H9 (cell line): Measurements from ENCODE around the gene ARR3. TPM values are rescaled to one million over a fixed set of nuclear protein-coding genes. Genes with fewer than 3 reads are reported as not detected.

ENCODE experiments used
- DNase-seq: peaks from one replicate; pipeline ENCODE4 v3.0.0-alpha.2; 2017
- H2AFZ ChIP-seq: one replicate; pipeline ENCODE4 v1.6.1; 2013; ENCODE audit warnings: mild to moderate bottlenecking, low read length, control low read depth, moderate library complexity
- H2AK5ac ChIP-seq: 2 replicates; pipeline ENCODE4 v1.6.1; 2013; ENCODE audit warnings: low read length, control low read depth, mixed read lengths; ENCODE audit not compliant: insufficient read length
- H2BK120ac ChIP-seq: one replicate; pipeline ENCODE4 v1.6.1; 2013; ENCODE audit warnings: low read depth, mild to moderate bottlenecking, low read length, control low read depth, inconsistent platforms; ENCODE audit not compliant: poor library complexity, severe bottlenecking
- H2BK12ac ChIP-seq: 2 replicates; pipeline ENCODE4 v1.6.1; 2013; ENCODE audit warnings: low read length, control low read depth, mixed read lengths, low read depth; ENCODE audit not compliant: insufficient read length
- H2BK15ac ChIP-seq: 2 replicates; pipeline ENCODE4 v1.6.1; 2013; ENCODE audit warnings: low read depth, low read length, control low read depth
- H2BK20ac ChIP-seq: one replicate; pipeline ENCODE4 v1.6.1; 2013; ENCODE audit warnings: low read depth, mild to moderate bottlenecking, low read length, control low read depth, inconsistent platforms; ENCODE audit not compliant: poor library complexity, severe bottlenecking
- H2BK5ac ChIP-seq: 2 replicates; pipeline ENCODE4 v1.6.1; 2013; ENCODE audit warnings: low read length, control low read depth, mixed read lengths; ENCODE audit not compliant: insufficient read length
- H3K14ac ChIP-seq: 2 replicates; pipeline ENCODE4 v1.6.1; 2013; ENCODE audit warnings: low read length, control low read depth; ENCODE audit not compliant: insufficient read depth
- H3K18ac ChIP-seq: 2 replicates; pipeline ENCODE4 v1.6.1; 2013; ENCODE audit warnings: low read depth, mild to moderate bottlenecking, mixed read lengths, low read length, control low read depth; ENCODE audit not compliant: insufficient read length
- H3K23ac ChIP-seq: 2 replicates; pipeline ENCODE4 v1.6.1; 2013; ENCODE audit warnings: low read length, control low read depth, mixed read lengths, low read depth; ENCODE audit not compliant: insufficient read length
- H3K23me2 ChIP-seq: 2 replicates; pipeline ENCODE4 v1.6.1; 2013; ENCODE audit warnings: low read depth, mild to moderate bottlenecking, mixed read lengths, low read length, control low read depth; ENCODE audit not compliant: insufficient read length, poor library complexity, severe bottlenecking
- H3K27ac ChIP-seq: 2 replicates; pipeline ENCODE4 v1.5.1; 2013; ENCODE audit warnings: low read length, control low read depth, mixed read lengths, low read depth; ENCODE audit not compliant: insufficient read length
- H3K27me3 ChIP-seq: 2 replicates; pipeline ENCODE4 v1.6.1; 2013; ENCODE audit warnings: low read length, control low read depth, inconsistent platforms; ENCODE audit not compliant: insufficient read depth
- H3K4ac ChIP-seq: 2 replicates; pipeline ENCODE4 v1.6.1; 2013; ENCODE audit warnings: low read depth, mild to moderate bottlenecking, control low read depth, inconsistent platforms, low read length, moderate library complexity
- H3K4me1 ChIP-seq: 2 replicates; pipeline ENCODE4 v1.6.1; 2013; ENCODE audit warnings: low read length, control low read depth, inconsistent platforms; ENCODE audit not compliant: insufficient read depth
- H3K4me2 ChIP-seq: 2 replicates; pipeline ENCODE4 v1.6.1; 2013; ENCODE audit warnings: low read length, control low read depth, mixed read lengths; ENCODE audit not compliant: insufficient read length, insufficient read depth
- H3K56ac ChIP-seq: 2 replicates; pipeline ENCODE4 v1.6.1; 2013; ENCODE audit warnings: low read depth, mild to moderate bottlenecking, mixed read lengths, low read length, control low read depth; ENCODE audit not compliant: insufficient read length
- H3K79me1 ChIP-seq: 2 replicates; pipeline ENCODE4 v1.6.1; 2013; ENCODE audit warnings: low read depth, mild to moderate bottlenecking, moderate library complexity, low read length, control low read depth, inconsistent platforms; ENCODE audit not compliant: insufficient read depth, poor library complexity, severe bottlenecking
- H3K79me2 ChIP-seq: 2 replicates; pipeline ENCODE4 v1.6.1; 2013; ENCODE audit warnings: low read length, control low read depth, inconsistent platforms; ENCODE audit not compliant: insufficient read depth
- H3K9ac ChIP-seq: 2 replicates; pipeline ENCODE4 v1.6.1; 2013; ENCODE audit warnings: low read length, control low read depth, mixed read lengths; ENCODE audit not compliant: insufficient read length; ENCODE audit errors: extremely low read depth
- H3K9me3 ChIP-seq: one replicate; pipeline ENCODE4 v1.6.1; 2013; ENCODE audit warnings: low read depth, low read length, inconsistent platforms; ENCODE audit not compliant: control insufficient read depth
- H3T11ph ChIP-seq: one replicate; pipeline ENCODE4 v1.6.1; 2013; ENCODE audit warnings: mild to moderate bottlenecking, low read length, control low read depth, inconsistent platforms
- H4K20me1 ChIP-seq: one replicate; pipeline ENCODE4 v1.6.1; 2013; ENCODE audit not compliant: control insufficient read depth, insufficient read length, insufficient read depth
- H4K5ac ChIP-seq: 2 replicates; pipeline ENCODE4 v1.6.1; 2013; ENCODE audit warnings: low read depth, mild to moderate bottlenecking, mixed read lengths, low read length, control low read depth; ENCODE audit not compliant: insufficient read length
- H4K8ac ChIP-seq: replicated peaks from 2 replicates; pipeline ENCODE4 v1.6.1; 2013; ENCODE audit warnings: low read length, control low read depth, mixed read lengths, low read depth; ENCODE audit not compliant: insufficient read length
- H4K91ac ChIP-seq: 2 replicates; pipeline ENCODE4 v1.6.1; 2013; ENCODE audit warnings: low read depth, mild to moderate bottlenecking, moderate library complexity, mixed read lengths, low read length, control low read depth; ENCODE audit not compliant: insufficient read length
- H3K27ac Mint-ChIP-seq, 3 experiments: 2 replicates in 2 of 3; 3 replicates in 1 of 3; pipeline ENCODE4 v1.8.0; 2020 to 2021; ENCODE audit warnings: mixed read lengths in 3 of 3, mild to moderate bottlenecking in 1 of 3, moderate library complexity in 1 of 3
- H3K27me3 Mint-ChIP-seq: 2 replicates; pipeline ENCODE4 v1.8.0; 2021; ENCODE audit warnings: low read depth, mild to moderate bottlenecking, moderate library complexity, mixed read lengths
- H3K36me3 Mint-ChIP-seq, 3 experiments: 2 replicates in 2 of 3; 3 replicates in 1 of 3; pipeline ENCODE4 v1.8.0; 2020 to 2021; ENCODE audit warnings: low read depth in 3 of 3, mixed read lengths in 3 of 3; ENCODE audit not compliant: insufficient read depth in 1 of 3
- H3K4me1 Mint-ChIP-seq, 2 experiments: 2 replicates each; pipeline ENCODE4 v1.8.0; 2020; ENCODE audit warnings: mixed read lengths in 2 of 2
- H3K4me3 Mint-ChIP-seq, 2 experiments: 2 replicates in 1 of 2; 3 replicates in 1 of 2; pipeline ENCODE4 v1.8.0; 2020 to 2021; ENCODE audit warnings: mild to moderate bottlenecking in 2 of 2, mixed read lengths in 2 of 2, moderate library complexity in 1 of 2
- H3K9me3 Mint-ChIP-seq, 2 experiments: 2 replicates in 1 of 2; 3 replicates in 1 of 2; pipeline ENCODE4 v1.8.0; 2020; ENCODE audit warnings: mild to moderate bottlenecking in 2 of 2, mixed read lengths in 2 of 2, moderate library complexity in 1 of 2
- CTCF ChIP-seq: fragments of 200-600 bp; sonication (generic); conservative IDR thresholded peaks from 3 replicates; pipeline ENCODE4 v1.8.0; 2021; ENCODE audit warnings: antibody characterized with exemption, mild to moderate bottlenecking
- WGBS: extraction: QIAGEN DNeasy Blood & Tissue Kit; methylation state at CpG from one replicate; pipeline ENCODE4 v1.1.7; 2013; ENCODE audit warnings: missing lambda C conversion rate, low lambda C conversion rate, mixed read lengths; ENCODE audit not compliant: insufficient read length; ENCODE audit errors: extremely low coverage; 5-methylcytosine and 5-hydroxymethylcytosine counted together
- total RNA-seq: library from RNA; stranded (reverse); gene quantifications from 2 replicates; pipeline ENCODE4 v1.2.1, GENCODE V29; 2021

Gene ARR3
- total RNA-seq, 1 experiment from 2014 or later, result not detected

DNA sequence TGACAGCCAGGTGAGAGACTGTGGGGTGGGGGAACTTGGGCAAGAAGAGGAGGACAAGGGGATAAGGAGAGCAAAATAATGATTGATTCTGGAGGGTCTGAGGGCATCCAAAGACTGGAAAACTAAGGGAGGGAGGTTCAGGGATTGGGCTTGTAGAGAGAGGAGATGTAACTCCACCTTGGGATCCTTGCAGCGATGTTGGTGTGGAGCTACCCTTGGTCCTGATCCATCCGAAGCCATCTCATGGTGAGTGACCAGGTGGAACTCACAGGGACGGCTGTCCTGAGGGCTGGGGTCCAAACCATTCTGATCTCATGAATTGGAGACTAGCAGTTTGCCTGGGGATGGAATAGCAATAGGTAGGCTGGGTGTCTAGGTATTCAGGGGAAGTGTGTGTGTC lies 12.4 kb downstream of the ARR3 start:
- Mint-ChIP-seq H3K4me1 (no peaks in the 10 kb centered on the region), H3K9me3 (peaks cover 77 to 85% of the 10 kb centered on the region in 2 experiments), H3K27ac (no peak overlapping the region; a peak in 1 of 7 replicates), H3K36me3 (peaks cover 7 to 29% (median 9%) of the 10 kb centered on the region in 3 experiments; a peak in 6 of 7 replicates), H3K27me3 (no peaks in the 10 kb centered on the region; the same call in 1 of the 2 replicates), H3K4me3 (no peak overlapping the region)
- H3K79me1 ChIP-seq, result no peaks in the 10 kb centered on the region
- H2BK20ac ChIP-seq, result no peak overlapping the region
- no CpG with 5 or more reads among the region's 3 CpGs for WGBS
- no peak overlapping the region for H2AK5ac ChIP-seq
- no peak overlapping the region for H3K14ac ChIP-seq
- H3K4ac ChIP-seq, result no peak overlapping the region
- no peak overlapping the region for H2BK12ac ChIP-seq
- H2BK15ac ChIP-seq, result no peak overlapping the region
- no peak overlapping the region for H2BK5ac ChIP-seq
- no peak overlapping the region for H3K56ac ChIP-seq
- no peaks in the 10 kb centered on the region for H3K27me3 ChIP-seq
- no peak overlapping the region for H4K5ac ChIP-seq
- H3K18ac ChIP-seq, result no peak overlapping the region
- TF ChIP-seq CTCF, result no peak
- peaks cover 69% of the 10 kb centered on the region for H3K9me3 ChIP-seq
- H4K91ac ChIP-seq, result no peak overlapping the region
- no peak overlapping the region for H3T11ph ChIP-seq
- H3K9ac ChIP-seq, result no peak overlapping the region
- no peak overlapping the region for H4K8ac ChIP-seq
- no peaks in the 10 kb centered on the region for H3K79me2 ChIP-seq
- no peak overlapping the region for H3K23ac ChIP-seq
- no peak overlapping the region for H3K27ac ChIP-seq
- no peak for DNase-seq
- no peak overlapping the region for H2BK120ac ChIP-seq
- H2AFZ ChIP-seq, result no peak overlapping the region
- H3K4me2 ChIP-seq, result no peak overlapping the region
- no peaks in the 10 kb centered on the region for H3K4me1 ChIP-seq
- no peaks in the 10 kb centered on the region for H3K23me2 ChIP-seq
- no peaks in the 10 kb centered on the region for H4K20me1 ChIP-seq
